ENCODE data around the gene MRPS24.
"Not testable (repeated sequence)": the region's sequence is repeated elsewhere in the genome, so short reads cannot be mapped to it uniquely, and the experiment has no call there.

Gene MRPS24

DNA sequence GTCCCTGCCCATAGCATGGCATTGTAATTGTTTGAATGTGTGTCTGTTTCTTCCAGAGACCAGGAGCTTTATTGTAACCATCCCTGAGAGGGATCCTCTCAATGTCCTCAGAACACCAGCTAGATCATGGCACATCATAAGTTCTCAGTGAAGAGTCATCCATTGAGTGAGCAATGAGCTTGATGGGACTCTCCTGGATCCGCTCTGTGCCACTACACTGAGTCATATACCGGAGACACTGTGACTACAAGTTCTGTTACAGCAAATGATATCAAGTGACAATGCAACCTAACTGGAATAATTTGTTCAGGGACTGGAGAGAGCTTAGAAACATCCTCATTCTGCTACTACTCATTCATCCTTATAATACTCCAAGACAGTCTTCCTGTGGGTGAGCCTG is 25.1 kb downstream of the MRPS24 start:
- no peak overlapping the region for H3K4me3 ChIP-seq (replicated peaks in 1 of 2; ENCODE audit: low read depth in 2 of 2, low read length in 2 of 2)
- no peak for DNase-seq (ENCODE audit: low read depth in 2 of 2)
- TF ChIP-seq, protein P1, sequence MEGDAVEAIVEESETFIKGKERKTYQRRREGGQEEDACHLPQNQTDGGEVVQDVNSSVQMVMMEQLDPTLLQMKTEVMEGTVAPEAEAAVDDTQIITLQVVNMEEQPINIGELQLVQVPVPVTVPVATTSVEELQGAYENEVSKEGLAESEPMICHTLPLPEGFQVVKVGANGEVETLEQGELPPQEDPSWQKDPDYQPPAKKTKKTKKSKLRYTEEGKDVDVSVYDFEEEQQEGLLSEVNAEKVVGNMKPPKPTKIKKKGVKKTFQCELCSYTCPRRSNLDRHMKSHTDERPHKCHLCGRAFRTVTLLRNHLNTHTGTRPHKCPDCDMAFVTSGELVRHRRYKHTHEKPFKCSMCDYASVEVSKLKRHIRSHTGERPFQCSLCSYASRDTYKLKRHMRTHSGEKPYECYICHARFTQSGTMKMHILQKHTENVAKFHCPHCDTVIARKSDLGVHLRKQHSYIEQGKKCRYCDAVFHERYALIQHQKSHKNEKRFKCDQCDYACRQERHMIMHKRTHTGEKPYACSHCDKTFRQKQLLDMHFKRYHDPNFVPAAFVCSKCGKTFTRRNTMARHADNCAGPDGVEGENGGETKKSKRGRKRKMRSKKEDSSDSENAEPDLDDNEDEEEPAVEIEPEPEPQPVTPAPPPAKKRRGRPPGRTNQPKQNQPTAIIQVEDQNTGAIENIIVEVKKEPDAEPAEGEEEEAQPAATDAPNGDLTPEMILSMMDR (IDR thresholded peaks at IDR 0.05; ENCODE audit: low read depth, low read length): no peak

DNA sequence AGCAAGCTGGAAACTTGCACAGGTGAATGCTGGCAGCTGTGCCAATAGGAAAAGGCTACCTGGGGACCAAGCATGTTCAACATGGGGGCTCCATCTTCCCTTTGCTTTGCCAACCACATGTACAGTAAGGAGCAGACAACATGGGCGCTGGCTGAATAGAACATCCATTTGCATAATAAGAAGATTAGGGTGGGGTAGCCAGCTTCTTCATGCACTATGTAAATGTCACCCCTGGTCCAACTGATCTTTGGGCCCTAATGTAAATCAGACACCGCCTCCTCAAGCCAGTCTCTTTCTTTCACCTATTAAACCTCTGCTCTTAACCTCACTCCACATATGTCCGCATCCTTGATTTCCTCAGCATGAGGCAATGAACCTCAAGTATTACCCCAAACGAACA is 26.0 kb downstream of the MRPS24 start:
- H3K4me3 ChIP-seq (replicated peaks in 1 of 2; ENCODE audit: low read depth in 2 of 2, low read length in 2 of 2): no peak overlapping the region
- DNase-seq (ENCODE audit: low read depth in 2 of 2): no peak
- TF ChIP-seq, protein P1 (IDR thresholded peaks at IDR 0.05; ENCODE audit: low read depth, low read length): no peak

DNA sequence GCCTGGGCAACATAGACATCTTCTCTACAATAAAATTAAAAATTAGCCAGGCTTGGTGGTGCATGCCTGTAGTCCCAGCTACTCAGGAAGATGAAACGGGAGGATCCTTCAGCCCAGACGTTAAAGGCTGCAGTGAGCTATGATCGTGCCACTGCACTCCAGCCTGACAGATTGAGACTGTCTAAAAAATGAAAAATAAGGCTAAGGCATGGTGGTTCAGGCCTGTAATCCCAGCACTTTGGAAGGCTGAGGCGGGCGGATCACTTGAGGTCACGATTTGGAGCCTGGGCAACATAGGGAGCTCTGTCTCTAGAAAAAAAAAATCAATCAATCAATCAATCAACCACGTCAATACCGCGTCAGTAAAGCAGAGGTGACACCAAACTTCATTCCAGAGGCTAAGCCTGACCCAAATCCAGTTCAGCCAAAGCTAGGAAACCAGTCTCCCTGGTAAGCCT is 31.1 kb downstream of the MRPS24 start:
- H3K4me3 ChIP-seq (replicated peaks in 1 of 2; ENCODE audit: low read depth in 2 of 2, low read length in 2 of 2): no peak overlapping the region
- DNase-seq (ENCODE audit: low read depth in 2 of 2): no peak
- TF ChIP-seq, protein P1 (IDR thresholded peaks at IDR 0.05; ENCODE audit: low read depth, low read length): no peak

DNA sequence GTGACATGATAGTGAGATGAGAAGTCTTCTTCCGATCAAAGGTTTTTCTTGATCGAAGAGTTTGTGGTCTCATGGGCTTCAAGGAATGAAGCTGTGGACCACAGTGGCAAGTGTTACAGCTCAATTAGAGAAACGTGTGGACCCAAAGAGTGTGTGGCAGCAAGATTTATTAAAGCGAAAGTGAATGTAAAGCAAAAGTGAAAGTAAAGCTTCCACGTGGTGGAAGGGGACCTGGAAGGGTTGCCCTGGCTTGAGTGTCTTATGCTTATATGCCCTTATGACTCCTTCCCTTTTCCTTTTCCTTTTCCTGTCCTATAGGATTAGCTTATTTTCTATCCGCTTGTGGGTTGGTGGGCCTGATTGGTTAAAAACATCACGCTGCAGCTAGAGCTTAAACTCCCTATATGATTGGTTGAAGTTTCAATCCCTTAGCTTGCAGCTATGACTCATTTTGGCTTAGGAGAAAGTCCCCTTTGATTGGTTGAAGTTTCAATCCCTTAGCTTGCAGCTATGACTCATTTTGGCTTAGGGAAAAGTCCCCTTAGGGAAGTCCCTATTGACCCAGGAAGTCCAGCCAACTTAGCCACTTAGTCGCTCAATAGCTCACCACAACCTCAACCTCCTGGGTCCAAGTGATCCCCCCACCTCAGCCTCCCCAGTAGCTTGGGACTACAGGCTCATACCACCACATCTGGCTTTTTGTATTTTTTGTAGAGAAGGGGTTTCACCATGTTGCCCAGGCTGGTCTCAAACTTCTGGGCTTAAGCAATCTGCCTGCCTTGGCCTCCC is 34.7 kb downstream of the MRPS24 start:
- peak; percentile 2 to 40 for DNase-seq (ENCODE audit: low read depth in 2 of 2)
- H3K4me3 ChIP-seq (replicated peaks in 1 of 2; ENCODE audit: low read depth in 2 of 2, low read length in 2 of 2): peak overlapping the region in 1 of 2 donors; percentile 15
- TF ChIP-seq, protein P1 (IDR thresholded peaks at IDR 0.05; ENCODE audit: low read depth, low read length): no peak

DNA sequence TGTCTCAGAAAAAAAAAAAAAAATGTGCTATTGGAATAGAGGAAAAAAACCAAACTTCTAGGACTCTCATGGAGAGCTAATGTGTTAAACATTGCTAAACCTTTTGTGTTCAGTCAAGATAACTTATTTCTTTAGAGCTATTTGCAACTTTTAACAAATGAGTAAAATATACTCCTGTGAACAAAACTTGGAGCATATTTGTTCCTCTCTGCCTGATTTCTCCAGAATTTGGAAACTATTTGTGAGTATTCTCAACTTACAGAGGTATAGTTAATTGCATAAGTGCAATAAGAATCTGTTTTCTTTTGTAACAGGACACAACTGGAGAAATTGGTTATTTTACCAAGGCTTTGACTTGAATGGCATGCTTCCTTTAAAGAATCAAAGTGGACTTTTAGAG is 38.4 kb downstream of the MRPS24 start:
- not testable (repeated sequence) for DNase-seq (ENCODE audit: low read depth in 2 of 2)

DNA sequence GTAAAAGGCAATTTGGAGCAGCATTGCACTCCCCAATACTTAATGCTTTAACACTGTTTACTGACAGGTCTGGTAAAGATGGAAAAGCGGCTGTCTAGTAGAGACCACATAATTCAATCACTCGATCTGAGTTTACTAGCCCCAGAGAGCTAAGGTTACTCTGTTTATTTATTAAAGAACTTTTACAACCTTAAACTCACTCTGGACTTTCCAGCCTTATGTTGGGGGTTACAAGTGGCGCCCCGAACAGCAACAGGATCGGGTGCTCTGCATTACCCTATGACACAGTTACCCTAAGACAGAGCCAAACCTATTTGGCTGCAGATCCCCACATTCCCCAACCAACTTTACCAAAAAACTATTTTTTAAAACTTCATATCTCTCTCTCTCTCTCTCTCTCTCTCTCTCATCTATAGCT is 43.9 kb downstream of the MRPS24 start:
- DNase-seq (ENCODE audit: low read depth in 2 of 2): no peak
- H3K4me3 ChIP-seq (replicated peaks in 1 of 2; ENCODE audit: low read depth in 2 of 2, low read length in 2 of 2): no peak overlapping the region
- TF ChIP-seq, protein P1 (IDR thresholded peaks at IDR 0.05; ENCODE audit: low read depth, low read length): no peak

More for the DNA sequence above, 38.4 kb downstream of the MRPS24 start:
- H3K4me3 ChIP-seq (replicated peaks in 1 of 2; ENCODE audit: low read depth in 2 of 2, low read length in 2 of 2): not testable (repeated sequence)

DNA sequence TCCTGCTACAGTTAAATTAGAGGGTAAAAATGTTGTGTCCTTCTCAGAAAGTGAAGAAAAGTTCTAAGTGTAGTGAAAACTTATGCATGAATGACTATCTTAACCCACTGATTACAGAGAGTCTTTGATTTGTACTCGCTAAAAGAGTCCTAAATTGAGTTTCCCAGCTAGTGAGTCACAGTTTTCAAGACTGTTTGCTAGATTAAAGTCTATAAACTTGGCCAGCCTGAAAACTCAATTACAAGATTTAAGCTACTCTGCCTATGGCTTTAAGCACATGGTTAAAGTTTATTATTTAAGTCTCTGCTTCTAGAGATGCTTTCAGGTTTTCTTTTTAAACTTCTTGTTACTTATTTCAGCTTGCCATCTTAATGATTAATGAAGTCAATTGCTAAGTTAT is 44.4 kb downstream of the MRPS24 start:
- TF ChIP-seq, protein P1 (IDR thresholded peaks at IDR 0.05; ENCODE audit: low read depth, low read length): no peak
- no peak for DNase-seq (ENCODE audit: low read depth in 2 of 2)
- H3K4me3 ChIP-seq (replicated peaks in 1 of 2; ENCODE audit: low read depth in 2 of 2, low read length in 2 of 2): no peak overlapping the region

DNA sequence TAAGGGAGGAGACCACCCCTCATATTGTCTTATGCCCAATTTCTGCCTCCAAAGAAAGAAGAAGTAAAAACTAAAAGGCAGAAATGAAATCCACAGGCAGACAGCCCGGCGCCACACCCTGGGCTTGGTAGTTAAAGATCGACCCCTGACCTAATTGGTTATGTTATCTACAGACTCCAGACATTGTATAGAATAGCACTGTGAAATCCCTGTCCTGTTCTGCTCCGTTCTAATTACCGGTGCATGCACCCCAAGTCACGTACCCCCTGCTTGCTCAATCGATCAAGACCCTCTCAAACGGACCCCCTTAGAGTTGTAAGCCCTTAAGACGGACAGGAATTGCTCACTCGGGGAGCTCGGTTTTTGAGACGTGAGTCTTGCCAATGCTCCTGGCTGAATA is 44.8 kb downstream of the MRPS24 start:
- not testable (repeated sequence) for H3K4me3 ChIP-seq (replicated peaks in 1 of 2; ENCODE audit: low read depth in 2 of 2, low read length in 2 of 2); DNase-seq (ENCODE audit: low read depth in 2 of 2)
